Activated effector memory CD4-positive, alpha-beta T cell treated with anti-CD3 and anti-CD28 coated beads, Interleukin-2, amount 50 U/mL, for 16 hours (primary cell): ENCODE data around the gene BAZ2A.

Experiments used
- DNase-seq: peaks from one replicate; pipeline ENCODE4 v3.0.0-alpha.2; 2020

The BAZ2A gene

DNA sequence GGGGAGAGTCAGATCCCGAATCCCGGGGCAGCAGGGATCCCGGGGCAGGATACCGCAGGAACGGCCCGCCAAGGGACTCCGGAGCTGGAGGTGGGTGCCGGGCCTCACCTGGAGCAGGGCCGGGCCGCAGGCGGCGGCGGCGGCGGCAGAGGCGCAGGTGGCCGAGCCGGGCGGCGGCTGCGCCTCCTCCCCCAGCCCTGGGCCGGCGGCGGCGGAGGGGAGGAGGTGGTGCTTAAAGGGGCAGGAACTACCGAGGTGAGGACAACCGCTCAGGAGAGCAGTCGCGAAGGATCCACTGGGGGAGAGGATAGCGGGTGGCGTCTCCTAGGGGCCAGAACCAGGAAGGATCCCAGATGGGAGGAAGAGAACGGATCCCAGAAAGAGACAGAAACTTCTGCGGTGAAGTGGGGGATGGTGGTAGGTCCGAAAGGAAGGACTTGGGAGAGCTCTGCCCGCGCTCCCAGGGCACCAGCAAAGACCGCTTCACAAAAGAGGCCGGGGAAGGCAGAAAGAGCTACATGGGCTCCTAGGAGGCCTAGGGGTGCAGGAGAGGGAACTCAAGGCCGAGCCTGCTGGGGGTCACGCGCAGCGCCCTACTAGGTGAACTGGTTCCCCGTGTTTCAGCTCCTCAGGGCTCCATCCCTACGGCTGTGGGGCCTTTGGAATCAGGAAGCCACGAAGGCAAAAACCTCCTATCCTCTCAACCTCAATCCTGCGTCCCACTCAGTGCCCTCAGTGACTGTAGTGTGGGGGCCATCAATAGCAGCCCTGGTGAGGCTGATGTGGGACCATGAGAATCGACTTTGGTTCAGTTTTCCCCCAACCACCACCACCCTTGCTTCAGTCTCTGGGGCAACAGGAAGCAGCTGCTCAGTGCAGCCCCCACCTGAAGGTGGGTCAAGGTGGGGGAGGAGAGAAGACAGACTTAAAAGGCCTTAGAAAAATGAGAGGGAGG is 5.0 kb upstream of the BAZ2A start:
- peak; percentile 89 for DNase-seq

DNA sequence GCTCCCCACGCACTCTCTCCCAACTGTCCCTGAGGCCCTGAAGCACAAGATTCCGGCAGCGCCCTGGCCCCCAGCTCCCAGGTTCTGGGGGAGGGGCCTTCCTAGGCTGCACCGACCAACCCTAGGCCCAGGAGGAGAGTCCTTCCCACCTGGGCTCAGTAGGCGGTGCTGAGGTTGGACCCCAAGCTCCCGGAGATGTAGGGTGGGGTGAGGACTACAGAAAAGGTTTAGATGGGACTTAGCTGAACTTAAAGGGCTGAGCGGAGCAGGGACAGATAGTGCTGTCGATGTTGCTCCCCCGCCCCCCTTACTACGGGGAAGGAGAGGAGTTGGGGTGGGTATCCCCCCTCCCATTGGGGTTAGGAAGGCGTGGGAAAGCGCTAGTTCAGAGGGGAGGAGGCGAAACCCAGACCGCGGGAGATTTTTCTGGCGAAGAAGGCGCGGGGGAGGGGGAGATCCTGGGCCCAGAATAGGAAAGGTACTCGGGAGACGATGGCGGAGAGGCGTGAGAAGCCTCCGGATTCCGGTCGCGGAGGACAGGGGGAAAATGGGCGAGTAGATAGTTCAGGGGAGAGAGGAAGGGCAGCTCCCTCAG is 4.2 kb upstream of the BAZ2A start:
- peak; percentile 70 for DNase-seq

DNA sequence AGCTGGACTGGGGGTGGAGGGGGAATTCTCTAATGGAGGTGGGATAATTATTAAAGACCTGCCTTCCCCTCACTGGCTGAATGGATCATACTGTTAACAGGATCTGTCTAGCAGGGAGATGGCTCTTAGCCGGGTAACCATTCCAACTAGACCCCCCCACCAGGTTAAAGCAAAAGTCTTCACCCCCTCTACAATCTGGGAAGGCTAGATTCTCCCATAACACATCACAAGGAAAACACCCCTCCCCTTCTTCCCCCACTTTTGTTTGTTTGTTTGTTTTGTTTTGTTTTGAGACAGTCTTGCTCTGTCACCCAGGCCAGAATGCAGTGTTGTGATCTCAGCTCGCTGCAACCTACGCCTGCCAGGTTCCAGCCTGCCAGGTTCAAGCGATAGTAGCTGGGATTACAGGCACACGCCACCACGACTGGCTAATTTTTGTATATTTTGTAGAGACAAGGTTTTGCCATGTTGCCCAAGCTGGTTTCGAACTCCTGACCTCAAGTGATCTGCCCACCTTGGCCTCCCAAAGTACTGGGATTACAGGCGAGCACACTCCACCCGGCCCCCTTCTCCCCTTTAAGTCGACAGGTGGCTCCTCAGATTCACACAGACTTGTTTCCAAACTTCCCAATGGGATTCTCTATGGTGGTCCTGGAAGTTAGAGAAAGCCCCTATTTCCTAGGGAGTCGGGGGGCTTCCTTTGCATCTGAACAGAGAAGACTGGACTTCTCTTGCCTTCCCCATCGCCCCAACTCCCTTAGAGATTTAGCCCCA is 3.5 kb upstream of the BAZ2A start:
- DNase-seq = no peak

DNA sequence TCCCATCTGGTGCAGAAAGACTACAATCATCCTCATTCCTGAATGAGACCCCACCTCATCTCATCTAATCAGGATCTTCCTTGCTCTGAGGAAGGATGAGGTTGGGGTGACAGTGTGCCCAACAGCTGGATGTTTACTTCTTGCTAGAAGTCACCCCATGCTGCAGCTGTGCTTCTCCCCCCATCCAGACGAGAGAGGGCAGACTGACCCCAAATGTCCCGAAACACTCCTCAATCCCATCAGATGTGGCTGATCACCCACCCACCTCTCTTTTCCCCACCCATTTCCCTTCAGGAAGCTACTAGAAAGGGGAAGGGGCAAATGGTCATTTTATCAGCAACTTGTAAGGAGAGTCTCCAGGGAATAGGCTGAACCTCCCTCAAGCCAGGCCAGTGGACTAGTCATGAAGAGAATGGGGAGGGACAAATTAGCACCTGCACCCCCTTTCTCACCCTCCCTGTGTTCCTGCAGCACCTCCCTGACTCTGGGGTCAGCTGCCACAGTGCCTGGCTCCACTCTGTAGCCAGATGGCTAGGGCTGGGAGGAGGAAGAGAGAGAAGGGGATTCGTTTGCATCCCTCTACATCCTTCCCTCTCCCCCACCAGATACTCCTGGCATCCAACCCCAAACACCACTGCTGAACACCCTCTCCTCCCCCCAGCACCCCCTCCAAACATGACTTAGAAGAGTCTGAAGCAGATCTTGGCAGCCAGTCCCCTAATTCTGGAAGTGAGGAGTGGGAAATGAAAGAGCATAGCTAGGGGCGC is 2.8 kb upstream of the BAZ2A start:
- DNase-seq = no peak

DNA sequence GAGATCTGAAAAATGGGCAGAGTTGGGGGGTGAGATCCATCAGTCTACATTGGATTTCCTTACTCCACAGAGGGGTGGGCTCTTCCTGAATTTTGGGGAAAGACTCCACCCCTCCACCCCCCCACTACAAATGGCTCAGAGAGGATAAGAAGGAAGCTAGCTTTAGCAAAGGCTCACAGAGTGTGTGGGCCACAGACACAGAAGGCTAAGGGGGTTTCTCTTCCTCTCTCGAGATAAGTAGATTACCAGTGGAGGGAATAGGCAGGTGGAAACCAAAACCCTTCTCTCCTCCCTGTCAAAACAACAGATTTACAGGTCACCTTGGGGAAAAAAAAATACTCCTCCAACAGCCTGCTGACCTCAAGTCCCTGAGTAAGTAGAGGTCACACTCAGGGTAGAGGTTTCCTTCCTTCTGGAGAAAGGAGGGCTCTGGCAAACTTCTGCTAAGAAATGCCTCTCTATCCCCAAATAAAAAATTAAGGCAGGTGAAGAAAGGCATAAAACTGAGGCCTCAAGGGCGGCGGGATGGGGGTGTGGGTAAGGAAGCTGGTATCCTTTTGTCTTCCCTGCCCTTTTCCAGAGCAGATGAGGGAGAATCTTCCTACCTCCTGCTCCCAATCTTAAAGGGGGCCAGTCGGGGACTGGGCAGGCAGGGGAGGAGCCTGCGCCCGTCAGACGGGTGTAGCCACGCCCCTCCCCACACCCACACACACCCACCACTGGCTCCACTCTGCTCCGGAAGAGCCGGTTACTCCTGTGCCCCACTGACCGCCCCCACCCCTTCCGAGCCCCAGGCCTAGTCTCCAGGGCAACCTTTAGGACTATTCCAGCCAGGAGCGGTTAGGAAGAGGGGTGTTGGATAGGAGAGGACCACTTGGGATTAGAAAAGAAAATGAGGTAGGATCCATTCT is 1.9 kb upstream of the BAZ2A start:
- peak; percentile 87 for DNase-seq

DNA sequence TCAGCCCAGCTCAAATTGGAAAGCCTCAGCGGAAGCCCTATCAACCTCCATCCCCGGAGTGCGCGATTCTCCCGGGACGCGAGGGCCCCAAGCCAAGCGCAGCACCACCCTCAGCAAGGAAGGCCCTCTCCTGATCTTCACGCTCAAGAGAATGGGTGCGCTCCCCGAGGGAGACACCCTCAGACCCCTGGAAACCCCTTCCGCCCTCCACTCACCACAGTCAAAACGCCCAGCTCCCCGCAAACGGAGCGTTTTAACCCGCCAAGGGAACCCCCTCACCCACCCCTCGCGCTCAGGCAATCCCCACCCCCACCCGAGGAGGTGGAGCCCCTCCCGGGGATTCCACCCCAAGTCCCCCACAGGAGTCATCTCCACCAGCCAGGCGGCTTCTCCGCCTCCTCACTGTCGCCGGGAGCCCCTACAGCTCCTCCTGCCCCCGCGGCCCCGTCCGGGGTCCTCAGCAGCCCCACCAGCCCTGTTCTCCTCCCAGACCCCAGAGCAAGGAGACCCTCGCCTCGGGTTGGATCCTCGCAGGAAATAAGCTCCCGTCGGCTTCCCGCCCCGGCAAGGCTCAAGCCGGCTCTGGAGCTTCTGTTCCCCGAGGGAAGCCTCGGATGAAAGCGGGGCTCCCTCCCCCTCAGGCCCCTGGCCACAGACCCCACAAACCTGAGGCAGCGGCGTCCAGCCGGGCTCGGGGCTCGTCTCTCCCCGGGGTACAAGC is 507 bp downstream of the BAZ2A start:
- peak; percentile 82 for DNase-seq

DNA sequence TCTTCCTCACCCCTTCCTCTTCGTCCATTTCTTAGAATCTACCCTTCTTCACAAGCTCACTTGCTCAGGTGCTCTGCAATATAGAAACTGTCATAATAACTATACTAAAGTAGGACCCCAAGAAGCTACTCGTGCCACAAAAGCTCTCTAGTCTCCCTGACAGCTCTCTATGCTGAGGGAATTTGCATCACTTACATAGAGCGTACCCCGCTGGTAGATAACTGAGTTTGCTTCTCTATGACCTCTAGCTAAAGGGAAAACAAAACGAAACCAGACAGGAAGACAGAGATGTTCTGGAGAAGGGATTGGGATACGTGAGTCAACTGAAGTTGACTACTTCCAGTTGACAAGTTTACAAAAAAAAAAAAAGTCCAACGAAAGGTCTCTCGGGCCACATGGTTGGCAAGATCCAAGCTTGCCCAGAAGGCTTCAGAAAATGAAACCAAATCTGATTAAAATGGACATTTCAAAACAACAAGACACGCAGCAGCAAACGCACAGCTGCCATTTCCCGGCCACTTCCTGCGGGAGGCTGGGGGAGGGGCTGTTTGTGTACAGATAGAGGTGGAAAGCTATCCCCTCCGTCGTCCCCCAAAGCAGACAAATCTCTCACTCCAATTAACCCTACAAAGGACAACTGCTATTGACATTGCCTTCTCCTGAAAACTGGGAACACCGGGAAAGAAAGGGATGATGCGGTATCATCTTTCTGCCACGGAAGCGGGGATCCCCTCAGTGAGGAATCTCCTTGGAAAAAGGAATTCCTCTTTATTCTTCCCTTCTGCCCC is 1.3 kb downstream of the BAZ2A start:
- peak; percentile 87 for DNase-seq

DNA sequence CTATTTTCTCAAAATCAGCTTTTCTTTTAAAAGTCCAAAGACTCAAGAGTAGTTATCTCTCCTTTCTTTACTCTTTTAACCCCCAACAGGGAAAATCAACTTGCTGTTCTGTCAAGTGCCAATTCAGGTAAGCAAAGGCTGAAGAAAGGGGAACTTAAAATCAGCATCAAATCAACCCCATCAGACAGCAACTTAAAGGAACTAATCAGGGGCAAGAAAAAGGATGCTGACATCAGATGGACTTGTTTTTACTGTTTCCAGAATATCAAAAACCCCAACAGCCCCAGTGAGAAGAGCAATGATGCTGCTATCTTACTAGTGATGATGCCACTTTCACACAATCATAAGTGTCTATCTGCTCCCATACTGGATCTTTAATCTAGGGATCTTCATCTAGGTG is 3.4 kb downstream of the BAZ2A start:
- DNase-seq = no peak

DNA sequence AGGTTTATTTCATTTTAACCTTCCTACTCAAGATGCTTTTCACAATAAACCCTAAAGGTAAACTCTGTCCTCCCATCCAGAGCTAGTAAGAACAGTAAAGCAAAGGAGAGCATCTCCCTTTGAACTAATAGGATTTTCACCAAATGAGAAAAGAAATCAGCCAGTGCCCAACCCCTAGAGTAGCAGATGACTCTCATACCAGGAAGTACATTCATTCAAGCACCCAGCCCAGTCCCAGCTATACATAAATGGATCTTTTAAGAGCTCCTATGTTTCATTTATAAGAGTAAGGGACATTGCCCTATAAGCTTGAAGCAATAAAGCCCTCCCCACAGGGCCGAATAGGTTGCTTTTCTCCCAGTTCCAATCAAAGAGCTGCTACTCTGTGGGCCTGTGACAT is 7.6 kb downstream of the BAZ2A start:
- no peak for DNase-seq

DNA sequence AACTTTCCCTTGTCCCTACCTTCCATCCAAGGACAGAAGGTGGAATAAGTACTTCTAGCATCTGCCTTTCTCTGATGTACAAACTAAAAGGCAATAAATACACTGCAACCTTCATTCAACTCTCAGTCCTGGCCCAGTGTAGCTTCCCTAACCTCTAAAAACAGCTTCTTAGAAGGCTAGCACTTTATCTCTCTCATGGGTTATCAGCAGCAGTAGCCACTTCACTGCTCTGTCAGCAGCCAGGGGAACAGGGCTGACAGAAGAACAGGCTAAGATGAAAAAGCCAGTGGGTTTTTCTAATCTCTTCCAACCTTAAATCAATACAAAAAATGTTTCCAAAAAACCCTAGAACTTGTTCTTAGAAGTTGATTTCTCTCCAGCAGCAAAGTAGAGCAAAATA is 13.2 kb downstream of the BAZ2A start:
- DNase-seq = no peak

DNA sequence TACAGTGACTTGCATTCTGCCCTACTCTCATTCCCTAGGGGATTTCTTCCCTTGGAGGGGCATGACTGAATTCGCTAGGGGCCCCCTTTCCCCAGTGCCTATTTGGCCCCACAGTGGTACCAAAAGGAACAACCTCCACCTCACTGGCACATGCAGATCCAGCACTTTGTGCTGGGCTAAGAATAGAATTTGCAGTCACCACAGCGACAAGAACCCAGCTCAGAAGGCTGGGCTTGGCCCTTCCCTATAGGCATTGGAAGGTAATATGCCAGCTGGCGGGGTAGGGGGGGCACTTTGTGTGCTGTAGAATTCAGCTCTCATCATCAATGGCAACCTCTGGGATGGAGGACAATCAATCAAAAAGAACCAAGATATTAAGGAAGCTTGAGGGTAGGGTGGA is 13.9 kb downstream of the BAZ2A start:
- DNase-seq = no peak

DNA sequence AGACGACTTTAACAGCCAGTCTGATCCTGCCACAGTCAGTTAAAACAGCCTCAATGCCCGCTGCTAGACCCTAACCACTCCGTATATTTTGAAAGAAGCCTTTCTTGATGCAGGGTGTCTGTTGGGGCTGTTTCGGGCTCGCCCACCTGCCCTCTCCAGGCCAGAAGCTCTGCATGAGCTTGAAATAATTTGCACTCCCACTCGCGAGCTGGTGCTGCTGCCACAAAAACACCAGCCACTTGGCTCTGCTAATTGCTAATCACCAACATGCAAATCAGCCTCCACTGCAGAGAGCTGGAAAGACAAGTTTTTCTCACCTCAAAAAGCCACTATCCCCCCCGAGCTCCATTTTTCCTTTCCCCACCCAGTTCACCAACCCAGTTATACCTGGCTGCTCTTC is 15.5 kb downstream of the BAZ2A start:
- DNase-seq = no peak

DNA sequence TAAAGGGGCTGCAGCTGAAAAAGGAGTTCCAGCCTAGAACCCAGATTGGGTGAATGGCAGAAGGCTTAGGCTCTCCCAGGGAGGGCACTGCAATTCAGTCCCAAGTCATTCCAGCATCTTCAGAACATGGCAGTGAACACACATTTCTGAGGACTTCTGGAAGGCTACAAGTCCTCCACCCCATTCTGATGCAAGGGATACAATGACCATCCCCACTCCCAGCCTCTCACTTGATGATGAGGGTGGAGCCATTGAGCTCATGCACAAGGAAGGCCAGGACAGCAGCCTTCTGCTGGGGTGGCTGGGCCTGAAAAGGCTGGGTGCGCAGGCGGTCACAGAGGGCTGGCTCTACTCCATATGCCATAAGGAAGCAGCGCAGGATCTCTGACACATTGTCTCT is 25.8 kb downstream of the BAZ2A start:
- no peak for DNase-seq

DNA sequence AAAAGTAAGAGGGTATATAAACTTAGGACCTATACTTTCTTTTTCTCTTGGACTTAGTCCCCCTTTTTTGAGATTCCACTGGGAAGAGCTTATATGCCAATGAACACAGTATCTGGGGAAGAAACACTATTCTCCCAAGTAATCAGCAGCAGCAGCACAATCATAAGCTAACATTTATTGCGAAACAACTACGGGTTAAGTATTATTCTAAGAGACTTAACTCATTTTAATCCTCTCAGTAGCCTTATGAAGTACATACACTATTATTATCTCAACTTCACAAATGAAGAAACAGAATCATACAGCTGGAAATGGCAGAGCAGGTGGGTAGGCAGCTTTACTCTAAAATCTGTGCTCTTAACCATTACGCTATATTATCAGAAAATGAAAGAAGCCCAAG is 27.9 kb downstream of the BAZ2A start:
- DNase-seq = no peak

DNA sequence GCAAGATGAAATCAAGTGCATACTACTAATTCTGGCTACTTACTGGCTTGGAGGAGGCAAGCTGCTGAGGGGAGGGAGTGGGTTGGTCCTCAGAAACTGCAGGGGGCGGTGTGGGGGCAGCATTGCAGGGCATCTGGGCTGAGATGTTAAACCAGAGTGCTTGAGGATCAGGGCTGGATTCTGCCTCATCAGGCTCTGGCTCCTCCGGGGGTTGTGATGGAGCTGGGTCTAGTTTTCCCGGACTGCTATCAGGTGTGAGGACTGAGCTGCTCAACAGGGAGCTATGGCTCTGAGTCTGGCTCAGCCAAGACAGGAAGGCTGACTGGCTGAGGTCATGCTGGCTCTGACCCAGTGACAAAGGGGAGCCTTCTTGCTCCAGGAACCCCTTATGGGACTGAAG is 28.6 kb downstream of the BAZ2A start:
- DNase-seq = peak; percentile 69

DNA sequence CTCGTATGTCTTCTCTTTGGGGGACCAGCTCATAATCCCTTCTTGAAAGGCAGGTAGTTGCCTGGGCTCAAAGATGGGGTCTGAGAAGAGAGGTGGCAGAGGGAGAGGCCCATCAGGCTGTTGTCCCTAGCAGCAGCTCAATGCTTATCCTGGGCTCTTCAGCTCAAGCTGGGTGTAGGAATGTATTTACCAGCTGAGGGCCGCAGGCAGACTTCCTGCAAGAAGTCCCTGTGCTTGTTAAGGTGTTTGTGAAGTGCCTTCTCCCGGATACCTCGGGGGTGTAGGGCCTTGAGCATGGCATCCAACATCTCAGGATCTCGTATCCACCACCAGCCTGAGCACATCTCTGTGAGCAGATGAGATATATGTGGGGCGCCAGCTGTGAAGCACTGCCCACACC is 29.4 kb downstream of the BAZ2A start:
- DNase-seq = no peak

DNA sequence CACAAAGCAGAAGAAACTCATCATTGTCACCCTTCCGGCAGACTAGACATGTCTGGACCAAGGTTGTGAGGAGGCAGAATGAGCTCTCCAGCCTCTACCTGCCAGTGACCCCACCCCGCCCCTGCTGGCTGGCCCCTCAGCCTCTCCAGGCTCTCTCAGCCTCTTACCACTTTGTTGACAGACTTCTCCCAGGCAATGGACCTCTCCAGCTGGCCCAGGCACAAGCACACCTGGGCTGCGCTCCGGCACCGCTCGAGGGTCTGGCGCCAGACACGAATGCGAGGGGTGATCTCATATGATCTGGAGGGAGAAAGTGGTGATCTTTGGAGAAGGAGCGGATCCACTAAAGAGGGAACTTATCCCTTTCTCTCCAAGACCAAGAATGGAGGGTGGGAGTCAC is 30.3 kb downstream of the BAZ2A start:
- no peak for DNase-seq

DNA sequence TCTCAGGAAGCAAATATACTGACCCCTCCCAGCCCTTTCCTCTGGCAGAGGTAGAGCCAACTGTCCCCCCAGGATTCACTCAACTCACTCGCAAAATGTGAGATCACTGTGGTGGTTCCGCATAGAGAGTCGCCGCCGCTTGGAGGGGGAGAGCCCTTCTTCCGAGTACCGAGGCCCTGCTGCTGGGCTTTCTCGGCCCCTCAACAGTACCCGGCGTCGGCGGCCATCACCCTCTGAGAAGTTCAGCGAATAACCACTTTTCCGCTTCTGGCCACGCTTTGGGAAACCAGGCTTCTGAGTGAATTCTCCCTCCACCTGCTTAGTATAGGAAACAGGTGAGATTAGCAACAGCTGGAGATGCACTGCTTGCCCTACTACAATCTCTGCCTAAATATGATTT is 31.1 kb downstream of the BAZ2A start:
- no peak for DNase-seq

DNA sequence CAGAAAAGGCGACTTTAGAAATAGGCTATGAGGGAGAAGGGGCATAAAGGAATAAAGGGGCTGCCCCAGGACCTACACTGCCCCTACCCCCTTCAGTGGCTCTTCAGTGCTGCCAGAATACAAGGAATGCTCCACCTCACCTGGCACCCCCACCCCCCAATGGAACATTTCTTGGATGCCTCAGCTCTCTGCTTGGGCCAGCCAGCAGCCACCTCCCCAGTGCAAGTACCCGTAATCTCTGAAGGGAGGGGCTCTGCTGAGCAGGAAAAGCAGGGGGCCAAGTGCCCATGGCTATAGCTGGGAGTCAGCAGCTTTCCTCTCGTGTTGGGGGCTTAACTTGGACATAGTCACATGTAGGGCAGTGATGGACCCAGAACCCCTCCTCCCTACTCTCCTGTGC is 33.3 kb downstream of the BAZ2A start:
- no peak for DNase-seq

DNA sequence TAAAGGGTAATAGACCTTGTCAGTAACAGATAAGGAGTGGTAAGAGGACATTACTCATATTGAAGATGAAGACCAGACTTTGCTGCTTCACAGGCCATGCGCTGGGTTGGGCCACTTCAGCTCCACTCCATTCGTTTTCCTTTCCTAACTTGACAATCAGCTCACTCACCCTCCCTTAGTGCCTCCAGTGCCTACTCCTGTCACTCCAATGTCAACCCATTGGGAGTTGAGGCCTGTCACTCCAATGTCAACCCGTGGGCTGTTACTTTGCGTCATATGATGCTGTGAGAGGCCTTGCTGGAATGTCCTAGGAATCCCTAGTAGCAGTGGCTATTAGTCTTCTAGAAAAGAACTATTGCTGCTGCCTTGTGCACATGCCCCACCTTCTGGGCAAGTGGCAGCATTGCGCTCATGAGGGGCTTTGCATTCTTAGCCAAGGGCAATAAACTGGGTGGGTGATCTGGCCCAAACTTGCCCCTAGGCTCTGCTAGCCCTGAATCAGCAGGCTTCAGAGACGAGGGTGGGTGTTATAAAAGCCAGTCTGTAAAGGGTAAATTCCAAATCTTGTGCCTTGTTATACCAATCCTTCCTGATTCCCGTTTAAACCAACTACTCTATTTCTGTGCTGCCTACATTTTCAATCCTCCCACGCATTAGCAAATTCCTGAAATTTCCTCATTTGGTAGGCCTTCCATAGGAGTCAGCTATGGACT is 36.1 kb downstream of the BAZ2A start:
- peak; percentile 85 for DNase-seq
